K562 (cell line): Measurements from ENCODE around the gene CTIF. TPM values are rescaled to one million over a fixed set of nuclear protein-coding genes. Genes with fewer than 3 reads are reported as not detected.

Source experiments
- ATAC-seq: fragments of 200-7000 bp; cut with Tn5 transposase; 3 replicates; pipeline ENCODE4 v1.9.1; 2020; ENCODE audit warnings: moderate library complexity
- BruUV-seq: library from RNA; stranded (reverse); fragments of 400-500 nt; replicated peaks from 2 replicates; lab custom pipeline; 2021; lab: Mats Ljungman, UMichigan
- CTCF ChIA-PET: fragments of 300-600 bp; formaldehyde crosslinking; extraction: SDS; loops from one replicate; lab custom pipeline; 2021; ENCODE audit warnings: low intra/inter-chr PET ratio; lab: Yijun Ruan, JAX
- POLR2A ChIA-PET: fragments of 300-600, 350-650 bp; sonication (Branson Sonifier 250); formaldehyde crosslinking; extraction: SDS; loops from one replicate; lab custom pipeline; 2021; ENCODE audit warnings: antibody characterized with exemption, inconsistent platforms; lab: Yijun Ruan, JAX
- DNase-seq, 4 experiments: peaks; one replicate each; pipeline versions ENCODE4 v3.0.0 to v3.0.0-alpha.2; 2011 to 2018; ENCODE audit warnings: low spot score in 3 of 4, mixed read lengths in 3 of 4; ENCODE audit errors: extremely low read depth in 1 of 4
- FAIRE-seq: peaks from 2 replicates; lab custom pipeline; 2011; peaks lifted over from hg19 to GRCh38; lab: Jason Lieb, UNC
- H2AFZ ChIP-seq: 2 replicates; pipeline ENCODE4 v1.6.0; 2011; ENCODE audit warnings: low read depth, low read length, control low read depth, inconsistent platforms
- H3K27ac ChIP-seq: fragments of 200-600 bp; 3 replicates; pipeline ENCODE4 v1.8.0; 2011; ENCODE audit warnings: low read depth, mild to moderate bottlenecking, control low read depth, inconsistent platforms, low read length, moderate library complexity, mixed read lengths; ENCODE audit errors: extremely low read depth
- H3K27me3 ChIP-seq, 2 experiments: fragments of 300-600 bp in 1 of 2; 2 replicates in 1 of 2; 3 replicates in 1 of 2; pipeline versions ENCODE4 v1.6.0 to v1.8.0; 2011; ENCODE audit warnings: inconsistent platforms in 2 of 2, low read length in 2 of 2, mild to moderate bottlenecking in 1 of 2, mixed read lengths in 1 of 2, moderate library complexity in 1 of 2; ENCODE audit not compliant: control insufficient read depth in 2 of 2, insufficient read depth in 2 of 2
- H3K36me3 ChIP-seq: fragments of 300-600 bp; 3 replicates; pipeline ENCODE4 v1.8.0; 2011; ENCODE audit warnings: mild to moderate bottlenecking, low read length, inconsistent platforms; ENCODE audit not compliant: control insufficient read depth, insufficient read depth
- H3K4me1 ChIP-seq, 2 experiments: fragments of 200-600 bp in 1 of 2; replicated peaks in 1 of 2; 2 replicates in 1 of 2; 3 replicates in 1 of 2; pipeline versions ENCODE4 v1.5.1 to v1.8.0; 2011; ENCODE audit warnings: inconsistent platforms in 2 of 2, low read length in 2 of 2, mild to moderate bottlenecking in 1 of 2, mixed read lengths in 1 of 2, moderate library complexity in 1 of 2; ENCODE audit not compliant: control insufficient read depth in 2 of 2, insufficient read depth in 2 of 2
- H3K4me2 ChIP-seq: 2 replicates; pipeline ENCODE4 v1.6.1; 2011; ENCODE audit warnings: low read length, control low read depth, inconsistent platforms, mixed read lengths; ENCODE audit not compliant: insufficient read depth
- H3K4me3 ChIP-seq: fragments of 200-600 bp; sonication (generic), shearing (Covaris generic); 2 replicates; pipeline ENCODE4 v1.5.1; 2016; ENCODE audit warnings: control low read depth, inconsistent platforms
- H3K79me2 ChIP-seq: fragments of 200-600 bp; 3 replicates; pipeline ENCODE4 v1.8.0; 2011; ENCODE audit warnings: low read length, inconsistent platforms; ENCODE audit not compliant: control insufficient read depth, insufficient read depth
- H3K9ac ChIP-seq, 2 experiments: 2 replicates each; pipeline versions ENCODE4 v1.6.0 to v1.6.1; 2011; ENCODE audit warnings: low read depth in 2 of 2, low read length in 2 of 2, control low read depth in 1 of 2, inconsistent platforms in 1 of 2, mild to moderate bottlenecking in 1 of 2, mixed read lengths in 1 of 2; ENCODE audit not compliant: insufficient read depth in 1 of 2
- H3K9me1 ChIP-seq: one replicate; pipeline ENCODE4 v1.6.0; 2011; ENCODE audit warnings: inconsistent platforms, mild to moderate bottlenecking, low read length, moderate library complexity; ENCODE audit not compliant: control insufficient read depth, insufficient read depth
- H3K9me3 ChIP-seq: replicated peaks from 2 replicates; pipeline ENCODE4 v1.5.1; 2011; ENCODE audit warnings: low read depth, low read length, inconsistent platforms; ENCODE audit not compliant: control insufficient read depth, insufficient read depth
- H4K20me1 ChIP-seq: replicated peaks from 2 replicates; pipeline ENCODE4 v1.6.1; 2011; ENCODE audit warnings: low read length, inconsistent platforms, mixed read lengths; ENCODE audit not compliant: control insufficient read depth, insufficient read depth
- GABPA ChIP-seq: fragments of 200-800 bp; sonication (Bioruptor generic); conservative IDR thresholded peaks from 2 replicates; pipeline ENCODE4 v1.6.1; 2016; ENCODE audit warnings: low read depth, missing genetic modification characterization, missing compliant biosample characterization
- KAT7 ChIP-seq: sonication (generic); formaldehyde crosslinking; IDR thresholded peaks from 2 replicates; pipeline ENCODE4 v1.8.0; 2022; ENCODE audit warnings: missing genetic modification reagents, mild to moderate bottlenecking, borderline replicate concordance
- MIER1 ChIP-seq: fragments of 450-650 bp; IDR thresholded peaks from 2 replicates; pipeline ENCODE4 v1.6.1; 2016; ENCODE audit warnings: antibody characterized with exemption, mild to moderate bottlenecking, low read depth
- MNT ChIP-seq, 2 experiments: fragments of 450-650 bp; conservative IDR thresholded peaks; 2 replicates each; pipeline ENCODE4 v1.6.1; 2017; ENCODE audit warnings: mild to moderate bottlenecking in 2 of 2, moderate library complexity in 2 of 2
- RBM25 ChIP-seq: fragments of 200-400 bp; formaldehyde crosslinking; IDR thresholded peaks from 2 replicates; pipeline ENCODE4 v1.6.1; 2018; ENCODE audit warnings: low read length, low read depth, moderate library complexity; ENCODE audit not compliant: severe bottlenecking
- SIN3A ChIP-seq, 2 experiments: fragments of 150-350 bp in 1 of 2; IDR thresholded peaks; 2 replicates each; pipeline ENCODE4 v1.6.1; 2011 to 2016; ENCODE audit warnings: borderline replicate concordance in 2 of 2, low read depth in 2 of 2, low read length in 2 of 2, mild to moderate bottlenecking in 2 of 2, moderate library complexity in 2 of 2; ENCODE audit not compliant: control insufficient read depth in 1 of 2
- STAT6 ChIP-seq: sonication (generic); formaldehyde crosslinking; IDR thresholded peaks from 2 replicates; pipeline ENCODE4 v1.8.1; 2023; ENCODE audit warnings: mild to moderate bottlenecking, missing genetic modification reagents
- TARDBP ChIP-seq: fragments of 450-650 bp; IDR thresholded peaks from 2 replicates; pipeline ENCODE4 v1.6.1; 2016
- ZBTB8A ChIP-seq: fragments of 450-650 bp; IDR thresholded peaks from 2 replicates; pipeline ENCODE4 v1.6.1; 2018; ENCODE audit warnings: mild to moderate bottlenecking, moderate library complexity; ENCODE audit not compliant: partially characterized antibody
- ZFX ChIP-seq: sonication (generic); formaldehyde crosslinking; IDR thresholded peaks from 2 replicates; pipeline ENCODE4 v1.8.0; 2022; ENCODE audit warnings: mild to moderate bottlenecking, missing genetic modification reagents, moderate library complexity
- ZNF384 ChIP-seq: IDR thresholded peaks from 2 replicates; pipeline ENCODE4 v1.6.1; 2012; ENCODE audit warnings: low read depth, low read length, improper control_type of control experiment
- ZNF668 ChIP-seq: fragments of 250-450 bp; sonication (Bioruptor Pico); IDR thresholded peaks from 2 replicates; pipeline ENCODE4 v1.8.0; 2022; ENCODE audit warnings: mild to moderate bottlenecking, inconsistent platforms
- ZNF764 ChIP-seq: fragments of 250-450 bp; sonication (Bioruptor Pico); IDR thresholded peaks from 2 replicates; pipeline ENCODE4 v1.4.0; 2020; ENCODE audit warnings: low read depth, mild to moderate bottlenecking, moderate library complexity
- WGBS: fragments of 100-300 bp; shearing (Covaris generic); methylation state at CpG from one replicate; pipeline ENCODE4 v1.1.6; 2016; ENCODE audit warnings: low coverage, mixed read lengths; ENCODE audit not compliant: insufficient coverage; ENCODE audit errors: missing lambda C conversion rate; 5-methylcytosine and 5-hydroxymethylcytosine counted together
- in situ Hi-C: fragments of 300-500 bp; cut with MboI; formaldehyde crosslinking; loops from 4 replicates; pipeline ENCODE4 v1.15.0; 2018; ENCODE audit warnings: inconsistent platforms, mixed read lengths
- intact Hi-C: fragments of 100-400 bp; cut with micrococcal nuclease; formaldehyde crosslinking; loops from 2 replicates; pipeline ENCODE4 v1.14.2; 2022
- polyA plus RNA-seq, 8 experiments: library from polyadenylated mRNA; depleted of rRNA in 4 of 8; stranded (reverse) in 5 of 8; unstranded in 3 of 8; fragments of >200 nt; fragmentation: Nextera tagmentation in 2 of 8; fragmentation: Illumina TruSeq in 1 of 8; extraction: Ambion mirVana in 2 of 8; extraction: Trizol in 1 of 8; gene quantifications; 2 replicates each; pipeline versions ENCODE4 v1.2.1 to v1.2.3, GENCODE V29; 2011 to 2014; ENCODE audit warnings: inconsistent platforms in 1 of 8, missing spikeins in 1 of 8
- total RNA-seq, 7 experiments: library from RNA; depleted of rRNA in 6 of 7; stranded (reverse); fragments of >200 nt in 6 of 7; fragmentation: Illumina TruSeq in 2 of 7; extraction: Trizol in 2 of 7; gene quantifications; 2 replicates each; pipeline versions ENCODE4 v1.2.1 to v1.2.3, GENCODE V29; 2011 to 2021; ENCODE audit warnings: low replicate concordance in 1 of 7

The CTIF gene
- total and polyA plus RNA-seq, 9 of the 15 experiments (the other 6 are each of a cell fraction or from before 2014, with no cell fraction given), result 0.17 to 11.5 (median 2.2) TPM

- TF ChIP-seq ZBTB8A (no peak), MIER1 (no peak)
These were observed 295.7 kb downstream of the CTIF start (continued) for GRCh38 chr18:48834413-48835031.

- BruUV-seq, result no TSS peak
- Histone ChIP-seq H3K27me3 (no peaks in the 10 kb centered on the region), H3K9me3 (no peaks in the 10 kb centered on the region), H4K20me1 (no peaks in the 10 kb centered on the region), H3K4me3 (no peak overlapping the region), H3K27ac (no peak overlapping the region), H3K79me2 (no peaks in the 10 kb centered on the region), H3K9me1 (no peaks in the 10 kb centered on the region), H2AFZ (no peak overlapping the region), H3K4me2 (no peak overlapping the region), H3K4me1 (peaks cover 8 to 22% of the 10 kb centered on the region in 2 experiments; a peak in 4 of 5 replicates), H3K9ac (no peak overlapping the region), H3K36me3 (no peaks in the 10 kb centered on the region)
- ChIA-PET POLR2A (no interaction called here), CTCF (no interaction called here)
- intact Hi-C loops (no loop called here), in situ Hi-C loops (no loop called here)
- WGBS, result 23% methylated on average over 2 of the region's 3 CpGs
- DNase-seq (no peak), ATAC-seq (no peak), FAIRE-seq (no peak)
- TF ChIP-seq GABPA (no peak), SIN3A (IDR thresholded peaks at IDR 0.05; ENCODE audit: borderline replicate concordance in 2 of 2, control insufficient read depth in 1 of 2, low read depth in 2 of 2, low read length in 2 of 2) (no peak), RBM25 (no peak), ZNF764 (no peak), TARDBP (no peak), ZNF384 (no peak), STAT6 (no peak), ZFX (no peak), MNT (conservative IDR thresholded peaks at IDR 0.05) (no peak), ZNF668 (CRISPR knock-in tag) (no peak), KAT7 (CRISPR knock-in tag) (no peak)
These were observed 296.3 kb downstream of the CTIF start for GRCh38 chr18:48835119-48835518.
